GM04504 (cell line): ENCODE results near the gene APOLD1.
"Not testable (repeated sequence)": the region's sequence is repeated elsewhere in the genome, so short reads cannot be mapped to it uniquely, and the experiment has no call there.

Experiments
- DNase-seq: peaks from one replicate; pipeline ENCODE4 v3.0.0-alpha.2; 2012; ENCODE audit warnings: low read depth

The APOLD1 gene

GRCh38 chr12:12786706-12787601, 1.5 kb downstream of the APOLD1 start:
- DNase-seq, result no peak

- no peak for DNase-seq
Measured at GRCh38 chr12:12788131-12788530, 2.7 kb downstream of the APOLD1 start.

- DNase-seq, result no peak
Measured at GRCh38 chr12:12788675-12789368, 3.4 kb downstream of the APOLD1 start.

- DNase-seq, result no peak
Measured at GRCh38 chr12:12790956-12791355, 5.5 kb downstream of the APOLD1 start.

GRCh38 chr12:12791756-12792369, 6.4 kb downstream of the APOLD1 start:
- no peak for DNase-seq

- DNase-seq, result no peak
Measured at GRCh38 chr12:12792421-12792820, 7.0 kb downstream of the APOLD1 start.

GRCh38 chr12:12794686-12795085, 9.2 kb downstream of the APOLD1 start:
- no peak for DNase-seq

- DNase-seq, result no peak
Measured at GRCh38 chr12:12796171-12796570, 10.7 kb downstream of the APOLD1 start.

- DNase-seq, result no peak
Measured at GRCh38 chr12:12796928-12797793, 11.7 kb downstream of the APOLD1 start.

- DNase-seq, result no peak
Measured at GRCh38 chr12:12797794-12798152, 12.3 kb downstream of the APOLD1 start.

- no peak for DNase-seq
Measured at GRCh38 chr12:12798480-12798879, 13.0 kb downstream of the APOLD1 start.

- DNase-seq, result no peak
Measured at GRCh38 chr12:12799163-12799920, 13.9 kb downstream of the APOLD1 start.

GRCh38 chr12:12800406-12801180, 15.1 kb downstream of the APOLD1 start:
- no peak for DNase-seq

- not testable (repeated sequence) for DNase-seq
Measured at GRCh38 chr12:12801656-12802055, 16.2 kb downstream of the APOLD1 start.

GRCh38 chr12:12803186-12803585, 17.7 kb downstream of the APOLD1 start:
- DNase-seq, result no peak

- no peak for DNase-seq
Measured at GRCh38 chr12:12804011-12804410, 18.6 kb downstream of the APOLD1 start.

GRCh38 chr12:12804432-12804886, 19.0 kb downstream of the APOLD1 start:
- peak; percentile 72 for DNase-seq

GRCh38 chr12:12806784-12807516, 21.5 kb downstream of the APOLD1 start:
- DNase-seq, result no peak

GRCh38 chr12:12807517-12807903, 22.1 kb downstream of the APOLD1 start:
- DNase-seq, result not testable (repeated sequence)
